Naive thymus-derived CD8-positive, alpha-beta T cell (primary cell): ENCODE measurements around the gene EPYC. TPM values are rescaled to one million over a fixed set of nuclear protein-coding genes. Genes with fewer than 3 reads are reported as not detected.

ENCODE experiments used
- ATAC-seq, 2 donors: fragments of 150-1000 bp; cut with Tn5 transposase in 1 of 2; sonication (Bioruptor Pico), chemical (Tn5 transposase) in 1 of 2; 1 replicate in 1 of 2; 2 replicates in 1 of 2; pipeline ENCODE4 v1.10.0; 2021; ENCODE audit warnings: mild to moderate bottlenecking in 2 of 2, moderate library complexity in 2 of 2
- POLR2A ChIA-PET: fragments of 350-600 bp; sonication (Branson Sonifier 250); formaldehyde crosslinking; loops from one replicate; lab custom pipeline; 2021; ENCODE audit warnings: antibody characterized with exemption; lab: Charles Lee
- DNase-seq, 10 donors: peaks; one replicate each; pipeline versions ENCODE4 v3.0.0 to v3.0.0-alpha.2; 2020 to 2022
- H3K27ac Mint-ChIP-seq, 10 donors: one replicate each; pipeline ENCODE4 v1.8.0; 2020 to 2022; ENCODE audit warnings: mild to moderate bottlenecking in 10 of 10, mixed read lengths in 10 of 10, moderate library complexity in 4 of 10, inconsistent platforms in 1 of 10
- H3K27me3 Mint-ChIP-seq, 5 donors: one replicate each; pipeline ENCODE4 v1.8.0; 2021 to 2022; ENCODE audit warnings: mixed read lengths in 5 of 5
- H3K36me3 Mint-ChIP-seq, 3 donors: one replicate each; pipeline ENCODE4 v1.8.0; 2020 to 2022; ENCODE audit warnings: mixed read lengths in 3 of 3, mild to moderate bottlenecking in 2 of 3, inconsistent platforms in 1 of 3
- H3K4me1 Mint-ChIP-seq, 4 donors: one replicate each; pipeline ENCODE4 v1.8.0; 2021 to 2022; ENCODE audit warnings: mixed read lengths in 4 of 4
- H3K4me3 Mint-ChIP-seq, 10 donors: one replicate each; pipeline ENCODE4 v1.8.0; 2020 to 2022; ENCODE audit warnings: mild to moderate bottlenecking in 10 of 10, mixed read lengths in 10 of 10, moderate library complexity in 6 of 10, inconsistent platforms in 1 of 10
- H3K9me3 Mint-ChIP-seq, 9 donors: one replicate each; pipeline ENCODE4 v1.8.0; 2020 to 2022; ENCODE audit warnings: mixed read lengths in 9 of 9, mild to moderate bottlenecking in 3 of 9, inconsistent platforms in 1 of 9, moderate library complexity in 1 of 9
- polyA plus RNA-seq, 3 donors: library from polyadenylated mRNA; unstranded; fragments of 300-500 nt; fragmentation: Illumina TruSeq; gene quantifications; one replicate each; pipeline ENCODE4 v1.2.3, GENCODE V29; 2021
- total RNA-seq, 8 experiments: library from RNA in 2 of 8; stranded (reverse) in 2 of 8; gene quantifications; one replicate each; pipeline ENCODE4 v1.2.3 and lab custom pipeline; 2021 to 2026

The EPYC gene
- total and polyA plus RNA-seq, 5 experiments from 2014 or later = not detected

DNA sequence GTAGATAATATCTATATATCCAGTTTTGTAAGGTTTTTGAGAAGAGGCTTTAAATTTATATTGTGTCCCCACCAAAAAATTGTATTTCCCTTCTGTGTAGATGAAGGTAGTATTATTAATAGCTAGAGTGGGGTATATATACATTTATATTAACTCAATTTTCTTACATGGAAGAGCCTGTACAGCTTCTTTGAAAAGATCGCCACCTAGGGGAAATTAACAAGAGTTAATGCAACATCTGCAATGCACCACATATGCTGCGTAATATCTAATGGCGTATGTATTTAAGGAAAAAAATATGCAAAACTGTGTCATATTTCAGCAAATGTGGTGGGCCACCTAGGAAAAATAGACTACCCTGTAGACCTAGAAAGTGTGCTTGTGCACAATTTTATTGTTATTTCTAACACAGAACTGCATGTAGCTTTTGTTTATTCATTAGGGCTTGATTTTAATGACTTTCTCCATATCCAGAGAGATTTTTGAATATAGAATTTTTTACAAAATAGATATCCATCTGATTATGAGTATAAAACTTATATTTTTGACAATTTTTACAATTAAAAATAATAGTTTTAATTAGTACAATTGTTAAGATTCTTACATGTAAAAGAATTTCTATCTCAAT is 63.8 kb downstream of the EPYC start:
- H3K27me3 Mint-ChIP-seq = peaks cover 0 to 9% (median 5%) of the 10 kb centered on the region in 5 donors
- no peaks in the 10 kb centered on the region for H3K36me3 Mint-ChIP-seq
- H3K9me3 Mint-ChIP-seq = no peaks in the 10 kb centered on the region
- H3K27ac Mint-ChIP-seq = no peak overlapping the region
- POLR2A ChIA-PET = no interaction called here
- no peak overlapping the region for H3K4me3 Mint-ChIP-seq
- no peaks in the 10 kb centered on the region for H3K4me1 Mint-ChIP-seq
- DNase-seq (no peak), ATAC-seq (no peak)

- H3K4me3 Mint-ChIP-seq = no peak overlapping the region
- H3K27me3 Mint-ChIP-seq = peaks cover 0 to 18% (median 11%) of the 10 kb centered on the region in 5 donors
- no peaks in the 10 kb centered on the region for H3K4me1 Mint-ChIP-seq
These were observed 65.4 kb downstream of the EPYC start for GRCh38 chr12:90939382-90939781.

GRCh38 chr12:90938451-90938850 is 66.3 kb downstream of the EPYC start:
- no peak for ATAC-seq
- no peak for DNase-seq
- H3K9me3 Mint-ChIP-seq = peaks cover 0 to 8% (median 0%) of the 10 kb centered on the region in 9 donors
- no peaks in the 10 kb centered on the region for H3K36me3 Mint-ChIP-seq
- POLR2A ChIA-PET = no interaction called here
- H3K4me1 Mint-ChIP-seq = no peaks in the 10 kb centered on the region
- H3K27me3 Mint-ChIP-seq = peaks cover 0 to 18% (median 11%) of the 10 kb centered on the region in 5 donors
- H3K4me3 Mint-ChIP-seq = no peak overlapping the region
- H3K27ac Mint-ChIP-seq = no peak overlapping the region

More at GRCh38 chr12:90939382-90939781, 65.4 kb downstream of the EPYC start:
- ATAC-seq = no peak
- Mint-ChIP-seq H3K27ac (no peak overlapping the region), H3K9me3 (no peaks in the 10 kb centered on the region), H3K36me3 (no peaks in the 10 kb centered on the region)
- POLR2A ChIA-PET = no interaction called here
- DNase-seq = no peak

DNA sequence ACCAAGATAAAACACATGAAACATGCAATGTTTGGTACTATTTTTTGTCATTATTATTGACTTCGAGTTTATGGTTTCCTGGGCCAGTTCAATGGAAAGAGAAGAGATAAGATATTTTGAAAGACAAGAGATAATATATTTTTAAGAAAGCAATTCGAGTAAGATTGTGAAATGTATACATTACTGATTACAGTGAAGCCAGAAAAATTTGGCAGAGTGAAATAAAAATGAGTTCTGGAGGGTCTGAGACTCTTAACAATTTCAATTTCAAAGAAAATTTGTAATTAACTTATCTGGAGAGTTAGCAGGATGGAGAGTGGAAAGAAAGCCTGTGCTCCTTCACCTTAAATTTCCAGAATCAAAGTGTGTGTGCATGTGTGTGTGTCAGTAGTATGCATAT is 67.1 kb downstream of the EPYC start:
- Mint-ChIP-seq H3K9me3 (peaks cover 0 to 10% (median 0%) of the 10 kb centered on the region in 9 donors), H3K4me3 (no peak overlapping the region), H3K27me3 (peaks cover 0 to 18% (median 11%) of the 10 kb centered on the region in 5 donors), H3K36me3 (no peaks in the 10 kb centered on the region), H3K27ac (no peak overlapping the region), H3K4me1 (no peaks in the 10 kb centered on the region)
- DNase-seq = no peak
- POLR2A ChIA-PET = no interaction called here
- ATAC-seq = no peak

- H3K9me3 Mint-ChIP-seq = peaks cover 0 to 21% (median 3%) of the 10 kb centered on the region in 9 donors
- H3K4me3 Mint-ChIP-seq = no peak overlapping the region
- DNase-seq (no peak), ATAC-seq (no peak)
- no peak overlapping the region for H3K27ac Mint-ChIP-seq
- no peaks in the 10 kb centered on the region for H3K4me1 Mint-ChIP-seq
- peaks cover 0 to 18% (median 11%) of the 10 kb centered on the region in 5 donors for H3K27me3 Mint-ChIP-seq
- POLR2A ChIA-PET = no interaction called here
- no peaks in the 10 kb centered on the region for H3K36me3 Mint-ChIP-seq
These were observed 68.4 kb downstream of the EPYC start for GRCh38 chr12:90936230-90937005.

GRCh38 chr12:90925562-90925961 is 79.2 kb downstream of the EPYC start:
- Mint-ChIP-seq H3K27ac (no peak overlapping the region), H3K27me3 (peaks cover 2 to 8% (median 5%) of the 10 kb centered on the region in 5 donors), H3K9me3 (peaks cover 5 to 28% (median 17%) of the 10 kb centered on the region in 9 donors), H3K36me3 (peaks cover 0 to 7% (median 0%) of the 10 kb centered on the region in 3 donors), H3K4me3 (no peak overlapping the region), H3K4me1 (no peaks in the 10 kb centered on the region)
- DNase-seq (no peak), ATAC-seq (no peak)
- POLR2A ChIA-PET = no interaction called here

DNA sequence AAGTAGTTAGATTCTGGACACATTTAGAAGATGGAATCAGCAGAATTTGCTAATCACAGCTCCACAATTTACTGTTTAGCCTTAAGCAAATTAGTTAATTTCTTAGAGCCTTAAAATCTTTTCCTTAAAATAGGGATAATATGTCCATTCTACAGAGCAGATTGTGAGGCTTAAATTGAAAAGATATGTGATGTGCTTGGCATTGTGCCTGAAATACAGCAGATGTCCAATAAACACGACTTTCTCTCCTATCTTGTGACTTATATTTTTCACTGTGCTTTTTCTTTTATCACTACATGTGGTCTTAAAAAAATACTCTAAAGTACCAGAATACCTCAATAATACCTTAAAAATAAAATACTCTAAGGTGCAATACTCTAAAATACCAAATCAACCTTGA is 80.4 kb downstream of the EPYC start:
- H3K27me3 Mint-ChIP-seq = peaks cover 2 to 8% (median 5%) of the 10 kb centered on the region in 5 donors
- ATAC-seq (no peak), DNase-seq (no peak)
- H3K9me3 Mint-ChIP-seq = peaks cover 3 to 19% (median 13%) of the 10 kb centered on the region in 9 donors
- H3K4me3 Mint-ChIP-seq = no peak overlapping the region
- H3K36me3 Mint-ChIP-seq = peaks cover 0 to 7% (median 0%) of the 10 kb centered on the region in 3 donors
- POLR2A ChIA-PET = no interaction called here
- H3K4me1 Mint-ChIP-seq = no peaks in the 10 kb centered on the region
- H3K27ac Mint-ChIP-seq = no peak overlapping the region

- H3K9me3 Mint-ChIP-seq = peaks cover 0 to 4% (median 0%) of the 10 kb centered on the region in 9 donors
- no peaks in the 10 kb centered on the region for H3K4me1 Mint-ChIP-seq
- H3K4me3 Mint-ChIP-seq = no peak overlapping the region
- DNase-seq (no peak), ATAC-seq (no peak)
- H3K27ac Mint-ChIP-seq = no peak overlapping the region
- POLR2A ChIA-PET = no interaction called here
- no peaks in the 10 kb centered on the region for H3K36me3 Mint-ChIP-seq
- peaks cover 5 to 18% (median 7%) of the 10 kb centered on the region in 5 donors for H3K27me3 Mint-ChIP-seq
These were observed 82.6 kb downstream of the EPYC start for GRCh38 chr12:90922145-90922627.

DNA sequence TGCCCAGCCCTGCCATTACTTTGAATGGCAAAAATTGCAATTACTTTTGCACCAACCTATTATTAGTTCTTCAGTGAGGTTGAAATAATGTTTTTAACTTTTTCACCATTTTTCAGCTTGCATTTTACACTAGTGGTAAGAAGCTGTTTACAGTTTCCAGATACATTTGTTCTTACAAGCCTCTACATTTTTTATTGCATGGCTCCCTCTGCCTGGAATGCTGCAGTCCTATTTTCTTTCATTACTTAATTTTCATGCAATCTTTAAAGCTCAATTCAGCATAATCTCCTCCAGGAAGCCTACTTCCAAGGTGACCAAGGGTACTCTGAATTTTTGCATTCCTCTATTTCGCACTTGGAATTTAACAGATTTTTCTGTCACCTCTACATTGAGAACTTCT is 83.2 kb downstream of the EPYC start:
- Mint-ChIP-seq H3K4me3 (no peak overlapping the region), H3K4me1 (no peaks in the 10 kb centered on the region), H3K9me3 (peaks cover 0 to 2% (median 0%) of the 10 kb centered on the region in 9 donors), H3K27ac (no peak overlapping the region), H3K36me3 (no peaks in the 10 kb centered on the region), H3K27me3 (peaks cover 5 to 18% (median 7%) of the 10 kb centered on the region in 5 donors)
- no peak for DNase-seq
- no peak for ATAC-seq
- POLR2A ChIA-PET = no interaction called here

DNA sequence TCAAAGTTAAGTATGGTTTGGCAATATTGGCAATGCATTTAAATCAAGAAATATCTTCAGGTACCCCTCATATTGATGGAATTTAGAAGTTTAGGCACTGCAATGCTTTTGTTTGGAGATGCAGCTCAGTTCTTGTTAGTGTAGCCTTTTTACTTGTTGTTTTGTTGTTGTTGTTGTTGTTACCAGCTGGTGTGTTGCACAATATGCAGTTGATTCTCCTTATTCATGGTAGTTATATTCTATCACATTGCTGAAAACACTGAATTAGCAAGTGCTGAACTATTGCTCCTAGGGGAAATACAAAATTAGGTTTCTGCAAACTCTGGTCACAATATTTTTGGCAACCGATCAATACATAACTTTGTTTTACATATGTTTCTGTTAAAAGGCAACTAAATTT is 84.5 kb downstream of the EPYC start:
- no peaks in the 10 kb centered on the region for H3K9me3 Mint-ChIP-seq
- no peaks in the 10 kb centered on the region for H3K4me1 Mint-ChIP-seq
- H3K27ac Mint-ChIP-seq = no peak overlapping the region
- no peak overlapping the region for H3K4me3 Mint-ChIP-seq
- ATAC-seq (no peak), DNase-seq (no peak)
- no peaks in the 10 kb centered on the region for H3K36me3 Mint-ChIP-seq
- peaks cover 5 to 18% (median 7%) of the 10 kb centered on the region in 5 donors for H3K27me3 Mint-ChIP-seq
- POLR2A ChIA-PET = no interaction called here

- Mint-ChIP-seq H3K9me3 (peaks cover 0 to 9% (median 1%) of the 10 kb centered on the region in 9 donors), H3K27me3 (peaks cover 1 to 9% (median 5%) of the 10 kb centered on the region in 5 donors), H3K27ac (no peak overlapping the region), H3K36me3 (no peaks in the 10 kb centered on the region), H3K4me1 (no peaks in the 10 kb centered on the region), H3K4me3 (no peak overlapping the region)
- POLR2A ChIA-PET = no interaction called here
- no peak for ATAC-seq
- DNase-seq = no peak
These were observed 87.3 kb downstream of the EPYC start for GRCh38 chr12:90917431-90917830.

GRCh38 chr12:90916516-90916915 is 88.3 kb downstream of the EPYC start:
- POLR2A ChIA-PET = no interaction called here
- H3K4me1 Mint-ChIP-seq = no peaks in the 10 kb centered on the region
- H3K27ac Mint-ChIP-seq = no peak overlapping the region
- H3K27me3 Mint-ChIP-seq = peaks cover 1 to 9% (median 5%) of the 10 kb centered on the region in 5 donors
- H3K9me3 Mint-ChIP-seq = peaks cover 0 to 10% (median 1%) of the 10 kb centered on the region in 9 donors
- no peak overlapping the region for H3K4me3 Mint-ChIP-seq
- DNase-seq (no peak), ATAC-seq (no peak)
- no peaks in the 10 kb centered on the region for H3K36me3 Mint-ChIP-seq

DNA sequence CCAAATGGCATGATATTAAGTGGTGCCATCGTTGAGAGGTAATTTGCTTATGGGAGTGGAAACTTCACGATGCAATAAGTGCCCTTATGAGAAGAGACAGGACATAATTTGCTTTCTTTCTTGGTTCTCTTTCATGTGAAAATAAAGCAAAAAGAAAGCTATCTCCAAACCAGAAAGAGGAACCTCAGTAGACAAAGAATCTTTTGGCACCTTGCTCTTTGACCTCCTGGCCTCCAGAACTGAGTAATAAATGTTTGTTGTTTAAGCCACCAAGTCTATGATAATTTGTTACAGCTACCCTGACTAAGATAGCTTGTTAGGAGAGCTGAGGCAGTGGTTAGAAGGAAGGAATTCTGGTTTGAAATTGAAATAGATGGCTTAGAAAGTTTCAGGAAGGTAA is 89.4 kb downstream of the EPYC start:
- Mint-ChIP-seq H3K4me3 (no peak overlapping the region), H3K4me1 (no peaks in the 10 kb centered on the region), H3K27me3 (peaks cover 1 to 9% (median 5%) of the 10 kb centered on the region in 5 donors), H3K9me3 (peaks cover 0 to 10% (median 1%) of the 10 kb centered on the region in 9 donors), H3K27ac (no peak overlapping the region), H3K36me3 (no peaks in the 10 kb centered on the region)
- ATAC-seq (no peak), DNase-seq (no peak)
- POLR2A ChIA-PET = no interaction called here
